A549 treated with CpdA at 1 μM for 4 hours (cell line): ENCODE measurements around the gene RAP2B. TPM values are rescaled to one million over a fixed set of nuclear protein-coding genes. Genes with fewer than 3 reads are reported as not detected.

Source experiments
- total RNA-seq: library from RNA; stranded (reverse); fragments of 200-300 nt; extraction: Qiagen RNA extraction; gene quantifications from 5 replicates; pipeline ENCODE4 v1.2.3, GENCODE V29; 2022; ENCODE audit warnings: low read depth

The RAP2B gene
- 7.4 to 8.4 TPM (median 8.3 TPM) in 5 replicates for total RNA-seq

GRCh38 chr3:153161714-153162512 is at the start of gene RAP2B:
Gene RAP2B (plus strand): TSS chr3:153162226. CDS start chr3:153162694, 468 bp downstream.

